ENCODE data around the gene SSPN.
A peak's percentile ranks its signal among the peaks of the same experiment; 100 is the strongest.

The SSPN gene

DNA sequence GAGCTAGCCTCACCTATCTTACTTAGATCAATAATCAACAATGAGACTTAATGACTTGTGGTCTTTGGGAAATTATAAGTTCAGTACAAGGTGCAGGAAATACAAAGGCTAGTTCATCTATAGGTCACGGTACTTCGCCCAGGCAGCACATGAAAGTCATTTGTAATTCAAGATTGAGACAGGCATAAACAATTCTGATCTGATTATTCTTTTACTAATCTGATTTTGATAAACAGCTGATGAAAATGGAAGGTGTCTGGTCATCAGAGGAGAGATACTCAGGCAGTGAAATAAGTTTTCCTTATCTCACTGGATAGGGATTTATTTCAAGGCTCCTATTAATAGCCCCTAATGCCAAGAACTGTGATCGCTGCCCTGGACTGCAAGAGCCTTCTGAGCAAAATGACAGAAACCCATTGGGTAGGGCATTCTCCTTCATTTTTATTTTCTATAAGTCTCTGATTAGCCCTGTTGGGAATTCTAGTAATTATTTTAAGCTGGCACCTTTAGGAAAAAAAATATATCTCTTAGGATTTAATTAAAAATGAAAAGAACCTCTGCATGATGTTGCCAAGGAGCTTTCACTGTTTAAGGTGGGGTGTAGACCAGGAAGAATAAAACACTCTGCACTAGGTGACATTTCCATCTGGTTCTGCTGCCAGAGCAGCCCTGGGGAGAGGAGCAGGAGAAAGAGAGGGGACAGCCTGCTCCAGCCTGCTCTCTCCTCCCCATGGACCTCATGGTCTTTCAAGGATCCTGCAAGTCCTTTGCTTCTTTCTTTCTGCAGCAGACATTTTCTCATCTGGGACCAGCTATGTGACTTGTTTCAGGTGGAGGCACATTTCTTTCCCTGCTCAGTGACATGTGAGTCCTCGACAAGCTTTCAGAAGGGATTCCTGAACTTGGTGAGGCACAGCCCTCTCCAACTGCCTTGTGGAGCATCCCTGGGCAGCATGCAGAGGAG is 44.8 kb downstream of the SSPN start:
- no peak overlapping the region for H3K27ac ChIP-seq
- ChIA-PET POLR2A (ENCODE audit: low non-redundant PET) (no interaction called here), CTCF (interaction anchor here (0.6 kb wide), 1 partner anchor 541 kb away, joined by 5 read pairs; no protein-coding TSS in a partner anchor)
- TF ChIP-seq, protein P1, sequence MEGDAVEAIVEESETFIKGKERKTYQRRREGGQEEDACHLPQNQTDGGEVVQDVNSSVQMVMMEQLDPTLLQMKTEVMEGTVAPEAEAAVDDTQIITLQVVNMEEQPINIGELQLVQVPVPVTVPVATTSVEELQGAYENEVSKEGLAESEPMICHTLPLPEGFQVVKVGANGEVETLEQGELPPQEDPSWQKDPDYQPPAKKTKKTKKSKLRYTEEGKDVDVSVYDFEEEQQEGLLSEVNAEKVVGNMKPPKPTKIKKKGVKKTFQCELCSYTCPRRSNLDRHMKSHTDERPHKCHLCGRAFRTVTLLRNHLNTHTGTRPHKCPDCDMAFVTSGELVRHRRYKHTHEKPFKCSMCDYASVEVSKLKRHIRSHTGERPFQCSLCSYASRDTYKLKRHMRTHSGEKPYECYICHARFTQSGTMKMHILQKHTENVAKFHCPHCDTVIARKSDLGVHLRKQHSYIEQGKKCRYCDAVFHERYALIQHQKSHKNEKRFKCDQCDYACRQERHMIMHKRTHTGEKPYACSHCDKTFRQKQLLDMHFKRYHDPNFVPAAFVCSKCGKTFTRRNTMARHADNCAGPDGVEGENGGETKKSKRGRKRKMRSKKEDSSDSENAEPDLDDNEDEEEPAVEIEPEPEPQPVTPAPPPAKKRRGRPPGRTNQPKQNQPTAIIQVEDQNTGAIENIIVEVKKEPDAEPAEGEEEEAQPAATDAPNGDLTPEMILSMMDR (conservative IDR thresholded peaks at IDR 0.05; ENCODE audit: low read depth), result no peak
- no peak for DNase-seq (ENCODE audit: low spot score)

GRCh38 chr12:26241080-26241479 is 45.7 kb downstream of the SSPN start:
- ChIA-PET CTCF (interaction anchor here (0.6 kb wide), 1 partner anchor 540 kb away, joined by 5 read pairs; no protein-coding TSS in a partner anchor), POLR2A (ENCODE audit: low non-redundant PET) (no interaction called here)
- no peak overlapping the region for H3K27ac ChIP-seq
- no peak for DNase-seq (ENCODE audit: low spot score)
- TF ChIP-seq, protein P1 (conservative IDR thresholded peaks at IDR 0.05; ENCODE audit: low read depth), result no peak

GRCh38 chr12:26242683-26243082 is 47.3 kb downstream of the SSPN start:
- DNase-seq (ENCODE audit: low spot score), result no peak
- no peak overlapping the region for H3K27ac ChIP-seq
- CTCF ChIA-PET, result interaction anchor here (0.6 kb wide), 1 partner anchor 124 kb away, joined by 6 read pairs; no protein-coding TSS in a partner anchor
- POLR2A ChIA-PET (ENCODE audit: low non-redundant PET), result no interaction called here
- TF ChIP-seq, protein P1 (conservative IDR thresholded peaks at IDR 0.05; ENCODE audit: low read depth), result no peak

- no peak for DNase-seq (ENCODE audit: low spot score)
- POLR2A ChIA-PET (ENCODE audit: low non-redundant PET), result no interaction called here
- H3K27ac ChIP-seq, result no peak overlapping the region
- TF ChIP-seq, protein P1 (conservative IDR thresholded peaks at IDR 0.05; ENCODE audit: low read depth), result no peak
- CTCF ChIA-PET, result no interaction called here
Measured at GRCh38 chr12:26244503-26244902, 49.1 kb downstream of the SSPN start.

- DNase-seq (ENCODE audit: low spot score), result no peak
- no peak overlapping the region for H3K27ac ChIP-seq
- ChIA-PET POLR2A (ENCODE audit: low non-redundant PET) (no interaction called here), CTCF (no interaction called here)
- TF ChIP-seq, protein P1 (conservative IDR thresholded peaks at IDR 0.05; ENCODE audit: low read depth), result no peak
Measured at GRCh38 chr12:26245175-26245942, 50.0 kb downstream of the SSPN start.

DNA sequence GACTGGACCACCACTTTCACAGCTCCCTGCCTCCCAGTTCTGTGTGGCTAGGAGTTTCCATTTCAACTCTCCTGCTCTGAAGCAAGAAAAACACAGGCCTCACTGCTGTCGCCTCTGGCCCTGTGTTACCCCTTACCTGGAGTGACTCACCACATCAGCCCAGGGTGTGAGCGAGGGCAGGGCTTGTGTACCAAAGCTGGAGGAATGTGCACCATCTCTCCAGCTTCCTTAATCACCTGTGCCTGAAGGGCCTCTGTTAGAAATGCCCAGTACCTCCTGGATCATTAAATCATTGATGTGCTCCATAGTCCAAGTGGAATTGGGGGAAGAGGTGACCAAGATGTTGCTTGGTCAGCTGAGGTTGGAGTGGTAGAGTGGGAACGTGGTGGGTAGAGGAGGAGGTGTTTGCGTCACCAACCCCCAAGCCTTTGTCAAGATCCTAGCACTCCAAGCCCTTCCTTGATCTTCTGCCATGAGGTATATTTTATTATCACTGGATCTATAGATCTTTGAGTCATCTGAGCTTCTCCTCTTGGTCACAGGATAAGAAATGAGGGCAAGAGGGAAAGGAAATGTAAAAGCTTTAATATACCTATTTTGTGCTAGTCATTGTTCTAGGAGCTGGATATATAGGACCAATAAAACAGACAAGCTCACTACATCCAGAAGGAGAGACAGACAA is 51.3 kb downstream of the SSPN start:
- POLR2A ChIA-PET (ENCODE audit: low non-redundant PET), result no interaction called here
- DNase-seq (ENCODE audit: low spot score), result peak; percentile 79

More for the DNA sequence above, 51.3 kb downstream of the SSPN start:
- TF ChIP-seq, protein P1 (conservative IDR thresholded peaks at IDR 0.05; ENCODE audit: low read depth), result no peak
- no peak overlapping the region for H3K27ac ChIP-seq
- CTCF ChIA-PET, result no interaction called here

Data from RWPE1 (cell line).